HK-2 (cell line): ENCODE measurements around the gene ROCK1.
"Not testable (repeated sequence)": the region's sequence is repeated elsewhere in the genome, so short reads cannot be mapped to it uniquely, and the experiment has no call there.

Source experiments
- DNase-seq: peaks from one replicate; pipeline ENCODE4 v3.0.0-alpha.2; 2018; ENCODE audit not compliant: unreplicated experiment

Gene ROCK1

DNA sequence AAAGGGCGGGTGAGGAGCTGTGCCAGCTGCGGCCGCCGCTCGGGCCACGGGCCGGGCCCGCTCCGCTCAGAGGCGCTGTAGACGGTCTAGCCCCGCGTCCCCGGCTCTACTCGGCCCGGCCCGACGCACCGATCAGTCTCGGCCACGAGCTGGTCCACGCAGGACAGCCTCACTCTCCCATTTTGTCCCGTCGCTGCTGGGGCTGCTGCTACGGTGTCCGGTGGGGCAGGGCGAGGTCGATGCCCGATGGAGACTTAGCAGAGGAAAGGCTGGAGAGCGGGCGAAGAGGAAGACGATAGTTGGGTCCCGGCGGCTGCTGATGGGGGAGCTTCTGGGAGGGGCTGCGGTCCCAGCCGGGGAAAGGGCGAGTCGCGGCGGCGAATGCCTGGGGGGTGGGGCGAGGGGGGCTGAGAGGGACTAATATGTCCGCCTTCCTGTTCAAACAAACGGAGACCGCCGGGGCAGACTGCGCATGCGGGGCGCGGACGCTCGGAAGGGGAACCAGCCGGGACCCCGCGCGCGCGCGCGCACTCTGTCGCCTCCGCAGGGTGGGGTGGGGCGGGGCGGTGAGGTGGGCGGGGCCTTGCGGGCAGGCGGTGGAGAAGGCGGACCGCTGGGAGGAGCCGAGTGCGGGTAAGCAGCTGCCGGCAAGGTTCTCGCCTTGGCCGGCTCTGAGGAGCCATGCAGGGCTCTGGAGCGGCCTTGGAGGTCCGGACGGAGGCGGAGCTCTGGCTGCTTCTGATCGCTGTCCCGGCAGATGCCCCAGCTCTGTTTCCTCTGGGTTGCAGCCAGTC, at the start of gene ROCK1:
Gene ROCK1 (minus strand): TSS at position 468 of the 794 bp plus-strand sequence. CDS start 903 bp downstream, outside the sequence.
- DNase-seq, result peak; percentile 98

DNA sequence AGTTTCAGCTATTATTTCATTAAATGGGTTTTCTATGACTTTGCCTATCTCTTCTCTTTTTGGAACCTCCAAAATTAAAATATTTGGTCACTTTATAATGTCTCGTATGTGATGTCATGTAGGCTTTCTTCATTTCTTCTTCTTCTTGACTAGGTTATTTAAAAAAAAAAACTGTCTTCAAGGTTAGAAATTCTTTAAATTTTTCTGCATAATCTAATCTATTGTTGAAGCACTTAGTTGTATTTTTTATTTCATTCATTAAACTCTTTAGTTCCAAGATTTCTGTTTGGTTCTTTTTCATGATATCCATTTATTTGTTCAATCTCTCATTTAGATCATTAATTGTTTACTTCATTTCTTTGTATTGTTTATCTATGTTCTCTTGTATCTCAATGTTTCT, 43.8 kb upstream of the ROCK1 start:
- no peak for DNase-seq

DNA sequence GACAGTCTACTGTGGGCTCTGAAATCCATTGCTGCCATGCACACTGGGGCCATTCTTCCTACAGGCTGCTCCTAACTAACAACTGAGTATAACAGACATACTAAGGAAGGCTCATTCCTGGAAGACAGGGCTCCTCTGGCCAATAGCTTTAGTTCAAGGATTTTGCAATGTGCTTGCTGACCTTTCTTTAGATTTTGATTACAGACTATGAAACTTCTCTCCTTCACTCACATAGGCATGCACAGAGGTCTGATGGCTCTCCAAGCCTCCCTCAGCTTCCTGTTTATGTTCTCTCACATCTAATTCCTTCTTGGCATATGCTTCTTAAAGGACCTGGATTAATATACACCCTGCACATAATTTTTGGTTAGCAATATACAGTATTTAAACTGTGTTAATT, 34.4 kb upstream of the ROCK1 start:
- DNase-seq, result no peak

DNA sequence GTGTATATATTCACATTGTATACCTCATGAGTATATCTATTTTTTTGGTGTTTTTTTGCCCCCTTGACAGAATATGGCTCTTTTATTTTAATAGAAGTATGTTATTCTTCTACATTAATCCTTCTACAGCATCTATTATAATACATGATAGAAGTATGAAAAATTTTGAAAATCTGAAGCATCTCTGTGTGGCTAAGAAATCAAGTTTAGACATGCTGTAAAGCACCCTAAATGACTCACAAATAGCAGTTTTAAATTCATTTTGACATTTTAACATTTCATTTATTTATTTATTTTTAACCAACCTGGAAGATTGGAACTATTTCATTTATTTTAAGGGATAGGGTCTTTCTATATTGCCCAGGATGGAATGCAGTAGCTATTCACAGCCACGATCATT, 33.8 kb upstream of the ROCK1 start:
- DNase-seq, result no peak

DNA sequence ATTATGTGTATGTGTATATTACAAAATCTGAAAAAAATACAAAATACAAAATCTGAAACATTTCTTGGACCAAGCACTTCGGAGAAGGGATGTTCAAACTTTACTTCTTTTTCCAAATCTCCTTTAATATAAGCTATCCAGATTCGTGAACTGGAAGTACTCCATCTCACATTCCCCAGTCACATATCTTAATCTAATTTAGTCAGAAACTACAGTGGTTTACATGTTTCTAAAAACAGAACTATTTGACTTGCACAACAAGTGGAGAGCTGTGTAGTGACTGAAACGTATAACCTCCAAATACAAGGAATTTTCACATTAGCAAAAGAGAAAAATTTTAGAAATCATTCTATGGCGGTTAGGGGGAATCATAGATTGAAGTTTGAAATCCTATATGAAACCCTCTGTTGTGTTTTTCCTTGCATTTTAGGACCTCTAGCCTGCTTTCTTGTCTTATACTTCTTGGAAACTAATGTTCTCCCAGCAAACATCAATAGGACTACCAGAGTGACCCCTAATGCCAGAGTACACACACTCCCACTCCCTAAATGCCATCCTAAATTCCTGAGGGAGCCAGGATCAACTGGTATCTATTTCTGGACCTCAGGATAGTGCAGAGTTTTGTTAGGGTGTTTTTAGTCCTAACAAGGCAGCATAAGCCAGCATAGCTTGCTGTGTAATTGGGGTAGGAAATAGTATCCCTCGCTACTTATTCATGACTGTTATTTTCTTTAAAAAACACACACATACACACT, 30.2 kb upstream of the ROCK1 start:
- no peak for DNase-seq

DNA sequence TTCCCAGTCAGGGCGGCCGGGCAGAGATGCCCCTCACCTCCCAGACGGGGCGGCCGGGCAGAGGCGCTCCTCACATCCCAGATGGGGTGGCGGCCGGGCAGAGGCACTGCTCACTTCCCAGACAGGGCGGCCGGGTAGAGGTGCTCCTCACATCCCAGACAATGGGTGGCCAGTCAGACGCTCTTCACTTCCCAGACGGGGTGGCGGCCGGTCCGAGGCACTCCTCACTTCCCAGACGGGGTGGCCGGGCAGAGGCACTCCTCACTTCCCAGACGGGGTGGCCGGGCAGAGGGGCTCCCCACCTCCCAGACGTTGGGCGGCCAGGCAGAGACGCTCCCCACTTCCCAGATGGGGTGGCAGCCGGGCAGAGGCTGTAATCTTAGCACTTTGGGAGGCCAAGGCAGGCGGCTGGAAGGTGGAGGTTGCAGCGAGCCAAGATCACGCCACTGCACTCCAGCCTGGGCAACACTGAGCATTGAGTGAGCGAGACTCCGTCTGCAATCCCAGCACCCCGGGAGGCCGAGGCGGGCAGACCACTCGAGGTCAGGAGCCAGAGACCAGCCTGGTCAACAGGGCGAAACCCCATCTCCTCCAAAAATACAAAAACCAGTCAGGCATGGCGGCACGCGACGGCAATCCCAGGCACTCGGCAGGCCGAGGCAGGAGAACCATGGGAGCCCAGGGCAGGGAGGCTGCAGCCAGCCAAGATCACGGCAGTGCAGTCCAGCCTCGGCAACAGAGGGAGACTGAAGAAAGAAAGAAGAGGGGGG, 26.3 kb upstream of the ROCK1 start:
- not testable (repeated sequence) for DNase-seq

DNA sequence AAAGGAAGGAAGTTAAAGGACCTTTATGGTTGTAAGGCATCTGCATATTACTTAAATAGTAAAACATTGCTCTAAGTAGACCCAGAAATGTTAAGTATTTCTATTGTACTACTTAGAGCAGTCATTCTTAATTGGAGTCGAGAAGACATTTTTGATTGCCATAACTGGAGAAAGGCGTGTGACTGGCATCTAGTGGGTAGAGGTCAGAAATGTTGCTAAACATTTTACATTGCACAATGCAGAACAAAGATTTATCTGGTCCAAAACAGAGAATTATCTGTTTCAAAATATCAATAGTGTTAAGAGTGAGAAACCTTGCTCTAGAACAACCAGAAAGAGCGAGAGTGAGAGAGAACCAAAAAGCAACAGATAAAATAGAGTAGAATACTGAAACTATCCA, 23.3 kb upstream of the ROCK1 start:
- no peak for DNase-seq

DNA sequence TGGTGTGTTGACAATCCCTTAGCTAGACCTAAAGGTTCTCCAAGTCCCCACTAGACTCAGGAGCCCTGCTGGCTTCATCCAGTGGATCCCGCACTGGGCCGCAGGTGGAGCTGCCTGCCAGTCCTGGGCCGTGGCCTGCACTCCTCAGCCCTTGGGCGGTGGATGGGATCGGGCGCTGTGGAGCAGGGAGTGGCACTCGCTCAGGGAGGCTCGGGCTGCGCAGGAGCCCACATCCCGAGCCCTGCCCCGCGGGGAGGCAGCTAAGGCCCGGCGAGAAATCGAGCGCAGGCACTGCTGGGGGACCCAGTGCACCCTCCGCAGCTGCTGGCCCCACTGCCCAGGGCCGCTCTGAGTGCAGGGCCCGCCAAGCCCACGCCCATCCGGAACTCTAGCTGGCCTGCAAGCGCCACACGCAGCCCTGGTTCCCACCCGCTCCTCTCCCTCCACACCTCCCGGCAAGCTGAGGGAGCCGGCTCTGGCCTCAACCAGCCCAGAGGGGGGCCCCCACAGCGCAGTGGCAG, 20.8 kb upstream of the ROCK1 start:
- DNase-seq, result no peak

DNA sequence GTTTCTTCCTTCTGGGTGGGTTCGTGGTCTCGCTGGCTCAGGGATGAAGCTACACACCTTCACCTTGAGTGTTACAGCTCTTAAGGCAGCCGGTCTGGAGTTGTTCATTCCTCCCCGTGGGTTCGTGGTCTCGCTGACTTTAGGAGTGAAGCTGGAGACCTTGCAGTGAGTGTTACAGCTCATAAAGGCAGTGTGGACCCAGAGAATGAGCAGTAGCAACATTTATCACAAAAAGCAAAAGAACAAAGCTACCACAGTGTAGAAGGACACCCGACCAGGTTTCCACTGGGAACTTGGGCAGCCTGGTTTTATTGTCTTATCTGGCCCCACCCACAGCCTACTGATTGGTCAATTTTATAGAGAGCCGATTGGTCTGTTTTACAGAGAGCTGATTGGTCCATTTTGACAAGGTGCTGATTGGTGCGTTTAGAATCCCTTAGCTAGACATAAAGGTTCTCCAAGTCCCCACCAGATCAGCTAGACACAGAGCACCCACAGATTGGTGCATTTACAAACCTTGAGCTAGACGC, 20.1 kb upstream of the ROCK1 start:
- no peak for DNase-seq

DNA sequence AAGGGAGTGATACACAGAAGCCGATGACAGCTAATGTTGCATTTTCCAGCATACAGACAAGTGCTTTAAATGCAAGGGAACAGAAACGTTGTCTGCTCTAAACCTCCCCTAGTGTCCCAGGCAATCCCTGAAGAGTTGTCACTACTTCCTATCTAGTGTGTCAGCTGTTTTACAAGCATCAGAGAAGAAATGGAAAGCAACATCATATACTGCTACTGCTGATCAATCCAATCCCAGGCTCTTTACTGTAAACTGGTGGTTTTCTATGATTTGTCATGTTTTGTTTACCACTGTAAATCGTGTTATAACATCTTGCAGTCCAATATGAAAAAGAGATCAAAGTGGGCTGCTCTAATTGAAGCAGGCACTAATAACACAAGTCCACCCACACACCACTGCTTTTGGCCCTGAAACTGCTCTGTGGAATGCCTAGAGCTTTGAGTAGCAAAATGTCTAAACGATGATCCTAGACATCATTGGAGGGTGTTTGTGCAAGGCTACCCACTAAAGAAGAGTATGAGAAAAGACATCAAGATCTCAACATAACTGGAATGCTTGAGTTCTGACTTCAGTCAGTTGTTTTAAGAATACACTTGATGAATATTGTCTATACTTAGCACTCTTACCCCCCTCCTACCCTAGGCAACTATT, 18.1 kb upstream of the ROCK1 start:
- no peak for DNase-seq

DNA sequence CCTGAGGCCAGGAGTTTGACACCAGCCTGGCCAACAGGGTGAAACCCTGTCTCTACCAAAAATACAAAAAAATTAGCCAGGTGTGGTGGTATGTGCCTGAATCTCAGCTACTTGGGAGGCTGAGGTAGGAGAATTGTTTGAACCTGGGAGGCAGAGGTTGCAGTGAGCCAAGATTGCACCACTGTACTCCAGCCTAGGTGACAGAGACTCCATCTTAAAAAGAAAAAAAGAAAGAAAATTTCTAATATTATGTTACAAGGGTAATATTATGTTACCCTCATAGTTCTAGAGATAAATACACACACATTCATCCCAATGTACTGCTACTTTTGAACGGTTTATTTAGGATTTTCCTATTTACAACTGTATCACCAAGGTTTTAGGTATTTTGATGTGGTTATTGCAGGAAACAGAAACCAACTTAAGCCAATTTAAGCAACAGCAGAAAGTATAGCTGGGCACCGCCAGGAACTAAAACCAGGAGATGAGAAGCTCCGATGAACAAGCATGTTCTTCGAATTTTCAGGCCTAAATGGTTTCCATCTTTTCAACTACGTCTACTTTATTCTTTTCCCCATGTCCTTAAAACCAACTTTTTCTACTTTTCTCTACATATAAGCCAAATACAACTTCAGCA, 11.8 kb upstream of the ROCK1 start:
- DNase-seq, result no peak

DNA sequence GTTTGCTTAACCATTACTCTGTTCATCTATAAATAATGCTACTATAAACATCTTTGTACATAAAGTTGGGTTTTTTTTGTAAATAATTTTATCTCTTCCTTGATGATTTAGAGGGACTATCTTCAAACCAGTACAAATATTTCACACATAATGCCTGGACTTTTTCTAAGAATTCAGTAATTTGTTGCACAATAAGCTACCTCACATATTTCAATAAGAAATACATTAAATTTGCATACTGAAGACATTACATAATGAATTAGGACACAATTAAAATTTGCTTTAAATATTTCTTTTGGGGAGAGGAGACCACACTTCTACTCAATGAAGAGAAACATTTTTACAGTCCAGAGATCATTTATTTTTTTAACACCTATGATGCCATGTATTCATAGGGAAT, 7.2 kb upstream of the ROCK1 start:
- no peak for DNase-seq

DNA sequence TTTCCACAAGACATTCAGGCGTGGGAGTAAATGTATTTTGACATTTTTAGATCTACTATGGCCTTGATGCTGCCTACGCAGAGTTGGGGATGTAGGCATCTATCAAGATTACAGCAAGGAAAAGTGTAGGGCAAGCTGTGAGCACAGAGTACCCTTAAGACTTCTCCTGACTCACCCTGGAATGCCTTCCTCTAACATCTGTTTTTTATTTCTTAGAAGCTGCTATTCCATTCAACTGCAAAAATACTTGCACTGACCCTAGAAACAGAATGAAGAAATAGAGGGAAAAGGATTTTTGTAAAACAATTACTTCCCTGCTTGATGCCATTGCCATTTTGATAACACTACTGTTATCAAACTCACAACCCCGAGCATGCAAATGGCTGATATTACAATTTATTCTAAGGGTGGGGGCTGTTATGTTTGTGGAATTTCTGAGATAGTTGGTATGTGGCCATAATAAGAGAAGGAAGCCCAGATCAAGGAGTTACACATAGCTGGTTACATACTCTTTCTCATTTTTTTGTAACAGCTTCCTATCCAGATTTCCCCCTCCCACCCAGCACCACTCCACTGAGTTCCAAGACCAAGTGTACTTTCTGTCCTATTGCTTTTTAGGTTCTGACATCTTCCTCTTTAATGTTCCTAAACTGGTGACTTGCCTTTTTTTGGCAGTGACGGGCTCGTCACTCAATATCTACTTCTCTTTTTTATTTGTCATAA, 6.0 kb upstream of the ROCK1 start:
- DNase-seq, result no peak

DNA sequence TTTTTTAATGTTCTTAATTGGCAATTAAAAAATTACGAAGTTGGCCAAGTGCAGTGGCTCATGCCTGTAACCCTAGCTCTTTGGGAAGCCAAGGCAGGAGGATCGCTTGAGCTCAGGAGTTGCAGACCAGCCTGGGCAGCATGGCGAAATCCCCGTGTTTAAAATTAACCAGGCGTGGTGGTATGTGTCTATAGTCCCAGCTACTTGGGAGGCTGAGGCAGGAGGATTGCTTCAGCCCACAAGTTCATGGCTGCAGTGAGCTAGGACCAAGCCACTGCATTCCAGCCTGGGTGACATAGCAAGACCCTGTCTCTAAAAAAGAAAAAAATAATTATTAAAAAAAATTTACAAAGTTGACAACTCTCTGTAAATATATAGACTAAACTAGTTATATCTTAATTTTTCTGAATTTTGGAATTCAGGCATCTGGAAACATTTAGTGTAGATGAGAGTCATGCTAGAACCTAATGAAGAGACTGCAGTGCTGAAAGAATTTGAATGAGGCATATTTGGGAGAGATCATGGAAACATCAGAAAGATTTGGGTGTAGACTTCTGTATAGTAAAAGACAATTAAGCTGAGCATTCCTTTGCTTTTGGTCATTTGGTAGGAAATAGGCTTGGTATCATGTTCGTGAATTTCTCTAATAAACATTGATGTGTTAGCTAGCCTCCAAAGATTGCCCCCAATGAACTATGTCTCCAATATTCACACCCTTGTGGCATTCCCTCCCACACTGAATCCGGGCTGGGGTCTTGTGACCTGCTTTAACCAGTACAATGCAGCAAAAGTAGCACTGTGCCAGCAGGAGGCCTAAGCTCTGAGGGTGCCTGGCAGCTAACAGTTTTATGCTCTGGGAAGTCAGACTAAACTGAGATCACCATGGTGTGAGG, 4.2 kb upstream of the ROCK1 start:
- no peak for DNase-seq

DNA sequence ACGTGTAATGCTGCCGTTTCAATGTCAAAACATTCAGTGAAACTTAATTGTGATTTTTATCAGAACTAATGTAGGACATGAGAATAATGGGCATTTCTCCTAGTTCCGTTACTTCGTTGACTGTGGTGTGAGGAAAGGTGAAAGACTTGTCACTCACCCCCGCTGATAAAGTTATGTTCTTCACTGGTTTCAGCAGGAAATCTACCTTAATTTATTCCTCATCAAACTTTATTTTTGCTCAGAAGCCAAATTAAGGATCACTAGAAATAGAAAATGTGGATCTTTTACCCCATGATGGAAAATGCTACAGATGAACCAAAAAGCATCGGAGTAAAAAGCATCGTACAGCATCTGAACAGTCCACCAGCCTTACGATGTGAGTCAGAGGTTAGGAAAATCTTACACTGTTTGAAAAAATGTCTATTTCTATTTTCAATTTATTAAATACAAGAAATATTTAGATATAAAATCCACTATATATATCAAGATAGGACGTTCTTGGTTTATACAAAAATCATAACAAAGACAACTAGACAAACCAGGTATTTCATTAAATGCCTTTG, 1.0 kb upstream of the ROCK1 start:
- no peak for DNase-seq

DNA sequence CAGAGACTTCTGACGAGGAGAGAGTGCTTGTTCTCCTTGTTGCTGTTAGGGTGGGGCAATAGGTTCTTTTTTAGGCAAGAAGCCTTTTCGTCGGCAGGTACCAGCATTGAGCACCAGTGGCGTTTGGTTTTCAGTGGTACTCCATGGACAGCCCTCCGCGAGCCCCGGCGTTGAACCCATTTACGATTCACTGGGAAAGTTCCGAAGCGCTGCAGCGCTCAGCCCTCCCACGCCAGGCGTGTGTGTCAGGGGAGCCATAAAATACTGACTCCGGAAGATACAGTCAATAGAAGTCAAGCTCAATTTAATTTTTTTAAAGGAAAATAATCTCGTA, 494 bp upstream of the ROCK1 start:
- DNase-seq, result no peak

DNA sequence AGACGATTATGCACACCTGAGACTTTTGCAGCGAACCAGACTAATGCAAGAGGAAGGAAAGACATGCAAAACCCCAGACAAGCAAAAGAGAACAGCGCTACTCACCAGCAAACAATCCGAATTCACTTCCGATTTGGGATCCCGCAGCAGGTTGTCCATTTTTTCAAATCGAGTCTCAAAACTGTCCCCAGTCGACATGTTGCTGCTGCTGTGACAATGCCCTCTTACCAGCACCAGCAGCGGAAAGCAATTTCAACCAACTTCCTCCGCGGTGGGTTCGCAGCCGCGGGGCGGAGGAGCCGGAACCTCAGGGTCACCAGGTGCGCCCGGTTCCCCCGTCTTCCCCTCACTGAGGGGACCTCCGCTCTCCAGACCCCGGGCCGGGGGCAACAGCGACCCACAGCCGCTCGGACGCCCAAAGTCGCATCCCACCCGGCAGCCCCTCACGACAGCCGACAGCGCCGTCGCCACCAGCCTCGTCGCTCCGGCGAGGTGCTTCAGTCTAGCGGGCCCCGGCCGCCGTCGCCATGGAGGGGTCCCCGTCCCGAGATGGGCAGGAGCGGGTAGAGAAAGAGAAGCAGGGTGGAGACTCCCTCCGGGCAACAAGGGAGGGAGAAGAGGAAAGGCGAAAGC, 784 bp downstream of the ROCK1 start:
- DNase-seq, result peak; percentile 30

DNA sequence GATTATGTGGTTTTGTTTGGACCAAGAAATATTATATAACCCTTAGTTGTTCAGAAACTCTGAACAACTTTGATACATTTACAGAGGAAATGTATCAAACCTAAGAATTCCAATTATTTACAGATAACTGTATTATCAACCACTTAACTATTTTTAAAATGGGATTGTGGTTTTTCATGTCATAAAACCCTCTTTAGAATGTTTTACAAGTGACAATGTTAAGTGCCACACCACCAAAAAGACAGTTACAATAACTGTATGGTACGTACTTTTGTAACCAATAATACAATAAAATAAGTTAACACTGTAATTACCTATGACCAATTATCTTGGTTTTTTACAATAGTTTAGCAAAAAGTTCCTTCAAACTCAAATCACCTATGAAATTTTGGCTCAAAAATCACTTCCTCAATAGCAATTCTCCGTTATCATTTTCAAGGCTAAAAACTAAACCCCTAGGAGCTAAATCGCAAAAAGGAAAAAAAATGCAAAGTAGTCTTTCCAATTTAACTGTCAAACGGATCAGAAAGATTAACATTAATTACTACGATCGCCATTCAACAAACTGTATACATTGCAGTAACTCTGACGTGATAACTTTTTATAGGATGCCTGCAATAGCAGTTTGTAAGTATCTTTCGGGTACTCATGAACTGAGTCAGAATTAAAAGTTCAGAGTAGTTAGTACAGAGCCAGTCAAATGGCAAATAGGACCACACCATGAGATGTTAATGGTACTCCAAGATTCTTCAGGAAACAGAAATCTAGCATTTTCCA, 1.5 kb downstream of the ROCK1 start:
- no peak for DNase-seq
